Measurements from ENCODE around the gene WWC2.

- TF ChIP-seq POLR2A (IDR thresholded peaks at IDR 0.05) (no peak), CTCF (IDR thresholded peaks at IDR 0.05 in 4 of 5, conservative IDR thresholded peaks at IDR 0.05 in 1 of 5) (no peak)
These were observed 87.8 kb downstream of the WWC2 start for GRCh38 chr4:183186813-183187212.

All from gastrocnemius medialis (tissue), 4 donors.